Transverse colon (tissue), 4 donors: ENCODE measurements around the gene LNX2.

Source experiments
- EP300 ChIP-seq: sonication (generic); formaldehyde crosslinking; IDR thresholded peaks from one replicate; pipeline ENCODE4 v1.6.1; 2017; ENCODE audit warnings: antibody characterized with exemption, low read depth
- POLR2A ChIP-seq: fragments of 450-650 bp; IDR thresholded peaks from one replicate; pipeline ENCODE4 v1.6.1; 2016; ENCODE audit warnings: antibody characterized with exemption, mild to moderate bottlenecking, moderate library complexity
- POLR2AphosphoS5 ChIP-seq, 3 donors: sonication (generic); formaldehyde crosslinking; IDR thresholded peaks; one replicate each; pipeline ENCODE4 v1.6.1; 2016; ENCODE audit warnings: antibody characterized with exemption in 3 of 3
- TF ChIP-seq, protein P1 (sequence below), 5 experiments: fragments of 200-600 bp in 3 of 5; fragments of 450-650 bp in 2 of 5; sonication (generic) in 3 of 5; IDR thresholded peaks; 1 replicate in 2 of 5; 2 replicates in 3 of 5; pipeline ENCODE4 v1.5.1; 2016 to 2017; ENCODE audit warnings: antibody characterized with exemption in 5 of 5, inconsistent platforms in 3 of 5, mild to moderate bottlenecking in 2 of 5, moderate library complexity in 1 of 5

DNA sequence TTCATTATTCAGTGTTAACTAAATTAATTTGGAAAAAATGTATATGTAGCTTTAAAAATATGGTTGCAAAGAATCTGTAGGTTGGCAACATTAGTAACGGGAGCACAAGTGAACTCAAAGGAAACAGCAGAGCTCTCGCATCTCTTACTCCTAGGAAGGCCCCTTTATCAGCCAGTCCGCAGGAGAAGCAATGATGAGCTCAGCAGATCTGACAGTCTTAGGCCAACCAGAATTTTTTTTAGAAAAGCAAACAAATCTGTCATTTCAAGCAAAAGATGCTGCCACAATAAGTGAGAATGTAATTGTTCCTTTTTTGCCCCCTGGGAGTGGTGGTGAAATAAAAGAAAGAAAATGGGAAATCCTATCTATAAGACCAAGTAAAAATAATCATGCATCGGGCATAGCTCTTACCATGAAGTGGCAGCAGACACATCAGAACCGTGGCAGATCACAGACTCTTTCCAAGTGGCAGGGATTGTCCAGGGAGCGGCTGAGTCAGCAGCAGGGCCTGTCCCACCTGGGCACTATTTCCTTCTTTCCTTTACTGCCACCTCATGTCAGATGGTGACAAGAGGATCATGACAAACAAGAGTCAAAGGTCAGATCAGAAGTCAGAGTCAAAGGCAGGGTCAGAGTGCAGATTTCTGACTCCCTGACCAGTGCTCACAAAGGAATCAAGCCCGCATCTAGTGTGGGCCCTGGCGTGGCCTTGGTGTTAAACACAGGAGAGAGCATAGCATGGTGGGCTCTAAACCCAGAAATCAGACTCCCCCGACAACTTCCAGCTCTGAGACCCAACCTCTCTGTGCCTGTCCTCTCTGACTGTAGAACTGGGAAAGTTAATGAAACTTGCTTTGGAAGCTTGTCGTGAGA lies 86.0 kb downstream of the LNX2 start:
- TF ChIP-seq POLR2A (no peak), EP300 (no peak), POLR2AphosphoS5 (IDR thresholded peaks at IDR 0.05) (no peak)
- TF ChIP-seq, protein P1, sequence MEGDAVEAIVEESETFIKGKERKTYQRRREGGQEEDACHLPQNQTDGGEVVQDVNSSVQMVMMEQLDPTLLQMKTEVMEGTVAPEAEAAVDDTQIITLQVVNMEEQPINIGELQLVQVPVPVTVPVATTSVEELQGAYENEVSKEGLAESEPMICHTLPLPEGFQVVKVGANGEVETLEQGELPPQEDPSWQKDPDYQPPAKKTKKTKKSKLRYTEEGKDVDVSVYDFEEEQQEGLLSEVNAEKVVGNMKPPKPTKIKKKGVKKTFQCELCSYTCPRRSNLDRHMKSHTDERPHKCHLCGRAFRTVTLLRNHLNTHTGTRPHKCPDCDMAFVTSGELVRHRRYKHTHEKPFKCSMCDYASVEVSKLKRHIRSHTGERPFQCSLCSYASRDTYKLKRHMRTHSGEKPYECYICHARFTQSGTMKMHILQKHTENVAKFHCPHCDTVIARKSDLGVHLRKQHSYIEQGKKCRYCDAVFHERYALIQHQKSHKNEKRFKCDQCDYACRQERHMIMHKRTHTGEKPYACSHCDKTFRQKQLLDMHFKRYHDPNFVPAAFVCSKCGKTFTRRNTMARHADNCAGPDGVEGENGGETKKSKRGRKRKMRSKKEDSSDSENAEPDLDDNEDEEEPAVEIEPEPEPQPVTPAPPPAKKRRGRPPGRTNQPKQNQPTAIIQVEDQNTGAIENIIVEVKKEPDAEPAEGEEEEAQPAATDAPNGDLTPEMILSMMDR (IDR thresholded peaks at IDR 0.05): no peak
